Neural cell (in vitro differentiated cells): ENCODE results near the gene CBLIF. TPM values are rescaled to one million over a fixed set of nuclear protein-coding genes. Genes with fewer than 3 reads are reported as not detected.
"Not testable (repeated sequence)": the region's sequence is repeated elsewhere in the genome, so short reads cannot be mapped to it uniquely, and the experiment has no call there.

Experiments
- H2AFZ ChIP-seq: fragments of 200-600, 300-800 bp; sonication (generic), shearing (Covaris generic); 2 replicates; pipeline ENCODE4 v1.6.0; 2014; ENCODE audit warnings: low read depth, mild to moderate bottlenecking, antibody characterized with exemption, low read length, moderate library complexity
- H3F3A ChIP-seq: fragments of 200-600 bp; shearing (Covaris generic); 2 replicates; pipeline ENCODE4 v1.6.1; 2016; ENCODE audit warnings: mild to moderate bottlenecking, moderate library complexity, mixed read lengths, antibody characterized with exemption, low read length; ENCODE audit not compliant: insufficient read depth, poor library complexity, severe bottlenecking
- H3K27ac ChIP-seq: fragments of 200-600, 300-800 bp; sonication (generic), shearing (Covaris generic); 2 replicates; pipeline ENCODE4 v1.5.1; 2014; ENCODE audit warnings: mild to moderate bottlenecking, low read length, moderate library complexity
- H3K27me3 ChIP-seq: fragments of 300-800, 200-600 bp; sonication (generic), shearing (Covaris generic); 2 replicates; pipeline ENCODE4 v1.6.0; 2014; ENCODE audit warnings: mild to moderate bottlenecking, low read depth, low read length, moderate library complexity; ENCODE audit not compliant: insufficient read depth
- H3K36me3 ChIP-seq: fragments of 300-800, 200-600 bp; sonication (generic), shearing (Covaris generic); 2 replicates; pipeline ENCODE4 v1.5.1; 2014; ENCODE audit warnings: mild to moderate bottlenecking, antibody characterized with exemption, low read length, moderate library complexity; ENCODE audit not compliant: insufficient read depth
- H3K4me2 ChIP-seq: fragments of 300-800, 200-600 bp; sonication (generic), shearing (Covaris generic); 2 replicates; pipeline ENCODE4 v1.6.0; 2014; ENCODE audit warnings: mild to moderate bottlenecking, low read length
- H3K4me3 ChIP-seq: fragments of 300-800, 200-600 bp; sonication (generic), shearing (Covaris generic); 2 replicates; pipeline ENCODE4 v1.5.1; 2014; ENCODE audit warnings: mild to moderate bottlenecking, low read length, moderate library complexity
- H3K79me2 ChIP-seq: fragments of 200-600 bp; shearing (Covaris generic); replicated peaks from 2 replicates; pipeline ENCODE4 v1.6.0; 2014; ENCODE audit warnings: mild to moderate bottlenecking, low read length, moderate library complexity; ENCODE audit not compliant: insufficient read depth
- H3K9ac ChIP-seq: fragments of 300-800, 200-600 bp; sonication (generic), shearing (Covaris generic); 2 replicates; pipeline ENCODE4 v1.6.1; 2016; ENCODE audit warnings: mild to moderate bottlenecking, low read length, mixed read lengths
- H3K9me2 ChIP-seq: fragments of 200-600 bp; shearing (Covaris generic); 2 replicates; pipeline ENCODE4 v1.6.1; 2016; ENCODE audit warnings: mild to moderate bottlenecking, low read length, mixed read lengths; ENCODE audit not compliant: insufficient read depth
- H3K9me3 ChIP-seq: fragments of 200-600, 300-800 bp; sonication (generic), shearing (Covaris generic); 2 replicates; pipeline ENCODE4 v1.6.1; 2016; ENCODE audit warnings: mild to moderate bottlenecking, mixed run types, low read length, moderate library complexity, mixed read lengths
- H4K20me1 ChIP-seq: fragments of 200-600 bp; shearing (Covaris generic); 2 replicates; pipeline ENCODE4 v1.6.1; 2016; ENCODE audit warnings: mild to moderate bottlenecking, mixed run types; ENCODE audit not compliant: insufficient read depth
- CTCF ChIP-seq: fragments of 450-650 bp; IDR thresholded peaks from 2 replicates; pipeline ENCODE4 v1.5.1; 2014; ENCODE audit warnings: antibody characterized with exemption, mild to moderate bottlenecking, moderate library complexity; ENCODE audit not compliant: poor library complexity, severe bottlenecking
- EP300 ChIP-seq: fragments of 450-650 bp; conservative IDR thresholded peaks from 2 replicates; pipeline ENCODE4 v1.6.1; 2014; ENCODE audit warnings: antibody characterized with exemption, mild to moderate bottlenecking, moderate library complexity; ENCODE audit not compliant: poor library complexity, severe bottlenecking
- EZH2 ChIP-seq: fragments of 200-600, 300-800 bp; shearing (Covaris generic), sonication (generic); IDR thresholded peaks from 2 replicates; pipeline ENCODE4 v1.6.1; 2014; ENCODE audit warnings: antibody characterized with exemption, low read length, borderline replicate concordance, mild to moderate bottlenecking; ENCODE audit not compliant: insufficient read depth, poor library complexity, severe bottlenecking
- MXI1 ChIP-seq: fragments of 450-650 bp; conservative IDR thresholded peaks from 2 replicates; pipeline ENCODE4 v1.6.1; 2014; ENCODE audit warnings: antibody characterized with exemption, mild to moderate bottlenecking; ENCODE audit not compliant: poor library complexity, severe bottlenecking
- POLR2AphosphoS5 ChIP-seq: IDR thresholded peaks from 2 replicates; pipeline ENCODE4 v1.6.1; 2012
- RAD21 ChIP-seq: fragments of 450-650 bp; conservative IDR thresholded peaks from 2 replicates; pipeline ENCODE4 v1.6.1; 2014; ENCODE audit warnings: antibody characterized with exemption, mild to moderate bottlenecking, moderate library complexity
- SMC3 ChIP-seq: fragments of 450-650 bp; conservative IDR thresholded peaks from 2 replicates; pipeline ENCODE4 v1.6.1; 2014; ENCODE audit warnings: antibody characterized with exemption, mild to moderate bottlenecking, moderate library complexity; ENCODE audit not compliant: poor library complexity
- TAF1 ChIP-seq: IDR thresholded peaks from 2 replicates; pipeline ENCODE4 v1.6.1; 2012; ENCODE audit warnings: low read depth
- polyA plus RNA-seq: library from polyadenylated mRNA; depleted of rRNA; stranded (reverse); fragments of >200 nt; gene quantifications from 2 replicates; pipeline ENCODE4 v1.2.3, GENCODE V29; 2014
- TF ChIP-seq, protein P1 (sequence below): IDR thresholded peaks from 2 replicates; pipeline ENCODE4 v1.6.1; 2012; ENCODE audit warnings: borderline replicate concordance

CBLIF gene
- polyA plus RNA-seq, 1 donor from 2014 or later, result not detected

GRCh38 chr11:59854871-59855270 lies 9.6 kb upstream of the CBLIF start:
- Histone ChIP-seq H3K27me3 (no peaks in the 10 kb centered on the region), H3K4me3 (no peak overlapping the region), H3K9me3 (no peaks in the 10 kb centered on the region), H2AFZ (no peak overlapping the region), H3K27ac (no peak overlapping the region), H3K36me3 (no peaks in the 10 kb centered on the region), H3K79me2 (no peaks in the 10 kb centered on the region), H3K9ac (no peak overlapping the region), H3F3A (no peaks in the 10 kb centered on the region), H4K20me1 (no peaks in the 10 kb centered on the region), H3K9me2 (no peaks in the 10 kb centered on the region), H3K4me2 (no peak overlapping the region)
- TF ChIP-seq EP300 (no peak), CTCF (no peak), EZH2 (no peak), SMC3 (no peak), TAF1 (no peak), POLR2AphosphoS5 (no peak), MXI1 (no peak), RAD21 (no peak)
- TF ChIP-seq, protein P1, sequence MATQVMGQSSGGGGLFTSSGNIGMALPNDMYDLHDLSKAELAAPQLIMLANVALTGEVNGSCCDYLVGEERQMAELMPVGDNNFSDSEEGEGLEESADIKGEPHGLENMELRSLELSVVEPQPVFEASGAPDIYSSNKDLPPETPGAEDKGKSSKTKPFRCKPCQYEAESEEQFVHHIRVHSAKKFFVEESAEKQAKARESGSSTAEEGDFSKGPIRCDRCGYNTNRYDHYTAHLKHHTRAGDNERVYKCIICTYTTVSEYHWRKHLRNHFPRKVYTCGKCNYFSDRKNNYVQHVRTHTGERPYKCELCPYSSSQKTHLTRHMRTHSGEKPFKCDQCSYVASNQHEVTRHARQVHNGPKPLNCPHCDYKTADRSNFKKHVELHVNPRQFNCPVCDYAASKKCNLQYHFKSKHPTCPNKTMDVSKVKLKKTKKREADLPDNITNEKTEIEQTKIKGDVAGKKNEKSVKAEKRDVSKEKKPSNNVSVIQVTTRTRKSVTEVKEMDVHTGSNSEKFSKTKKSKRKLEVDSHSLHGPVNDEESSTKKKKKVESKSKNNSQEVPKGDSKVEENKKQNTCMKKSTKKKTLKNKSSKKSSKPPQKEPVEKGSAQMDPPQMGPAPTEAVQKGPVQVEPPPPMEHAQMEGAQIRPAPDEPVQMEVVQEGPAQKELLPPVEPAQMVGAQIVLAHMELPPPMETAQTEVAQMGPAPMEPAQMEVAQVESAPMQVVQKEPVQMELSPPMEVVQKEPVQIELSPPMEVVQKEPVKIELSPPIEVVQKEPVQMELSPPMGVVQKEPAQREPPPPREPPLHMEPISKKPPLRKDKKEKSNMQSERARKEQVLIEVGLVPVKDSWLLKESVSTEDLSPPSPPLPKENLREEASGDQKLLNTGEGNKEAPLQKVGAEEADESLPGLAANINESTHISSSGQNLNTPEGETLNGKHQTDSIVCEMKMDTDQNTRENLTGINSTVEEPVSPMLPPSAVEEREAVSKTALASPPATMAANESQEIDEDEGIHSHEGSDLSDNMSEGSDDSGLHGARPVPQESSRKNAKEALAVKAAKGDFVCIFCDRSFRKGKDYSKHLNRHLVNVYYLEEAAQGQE, result no peak

DNA sequence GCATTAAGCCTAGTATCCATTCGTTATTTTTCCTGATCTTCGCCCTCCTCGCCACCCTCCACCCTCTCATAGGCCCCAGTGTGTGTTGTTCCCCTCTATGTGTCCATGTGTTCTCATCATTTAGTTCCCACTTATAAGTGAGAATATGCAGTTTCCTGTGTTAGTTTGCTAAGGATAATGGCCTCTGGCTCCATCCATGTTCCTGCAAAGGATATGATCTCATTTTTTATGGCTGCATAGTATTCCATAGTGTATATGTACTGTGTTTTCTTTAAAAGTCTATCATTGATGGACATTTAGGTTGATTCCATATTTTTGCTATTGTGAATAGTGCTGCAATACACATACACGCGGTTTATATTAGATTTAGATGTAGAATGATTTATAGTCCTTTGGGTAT lies 6.1 kb upstream of the CBLIF start:
- not testable (repeated sequence) for H2AFZ ChIP-seq, H3K9me3 ChIP-seq, H3K9me2 ChIP-seq, H3K4me3 ChIP-seq, H3K4me2 ChIP-seq, H3K27me3 ChIP-seq, H3K27ac ChIP-seq, H3K79me2 ChIP-seq, H3K36me3 ChIP-seq, H3F3A ChIP-seq, H3K9ac ChIP-seq, H4K20me1 ChIP-seq

GRCh38 chr11:59849551-59849950 lies 4.3 kb upstream of the CBLIF start:
- H3K4me3 ChIP-seq, H3K27ac ChIP-seq, H3K9me2 ChIP-seq, H3K36me3 ChIP-seq, H3K9ac ChIP-seq, H3F3A ChIP-seq, H2AFZ ChIP-seq, H3K4me2 ChIP-seq, H3K9me3 ChIP-seq, H4K20me1 ChIP-seq, H3K27me3 ChIP-seq, H3K79me2 ChIP-seq: not testable (repeated sequence)
